Measurements from ENCODE around the gene KCTD16.

GRCh38 chr5:144467792-144468191 is 297.1 kb downstream of the KCTD16 start:
- TF ChIP-seq CTCF (IDR thresholded peaks at IDR 0.05; ENCODE audit: insufficient read depth, low read depth, low read length) (peak; percentile 52), EZH2 (IDR thresholded peaks at IDR 0.05; ENCODE audit: insufficient read depth, low read length) (no peak)
